Measurements from ENCODE around the gene RALB.

- TF ChIP-seq FOSL2 (IDR thresholded peaks at IDR 0.05; ENCODE audit: borderline replicate concordance, low read depth) (no peak), CTCF (IDR thresholded peaks at IDR 0.05) (no peak), RFX5 (IDR thresholded peaks at IDR 0.05; ENCODE audit: low read length) (no peak), POLR2AphosphoS5 (IDR thresholded peaks at IDR 0.05; ENCODE audit: low read depth, low read length) (no peak), TAF1 (IDR thresholded peaks at IDR 0.05; ENCODE audit: borderline replicate concordance, low read depth, low read length) (no peak), IRF3 (IDR thresholded peaks at IDR 0.05; ENCODE audit: low read depth, low read length) (no peak), YY1 (IDR thresholded peaks at IDR 0.05; ENCODE audit: low read depth) (no peak), GABPA (IDR thresholded peaks at IDR 0.05; ENCODE audit: low read depth) (no peak), REST (IDR thresholded peaks at IDR 0.05; ENCODE audit: low read depth, low read length) (no peak), SMC3 (IDR thresholded peaks at IDR 0.05; ENCODE audit: low read depth, low read length) (no peak), EZH2phosphoT487 (IDR thresholded peaks at IDR 0.05; ENCODE audit: borderline replicate concordance, low read depth) (no peak), EP300 (IDR thresholded peaks at IDR 0.05; ENCODE audit: borderline replicate concordance in 1 of 2, low read depth in 1 of 2, low read length in 1 of 2) (no peak)
Measured at GRCh38 chr2:120231564-120231973, 21.1 kb upstream of the RALB start.

Measured in SK-N-SH (cell line).